Stimulated activated naive CD8-positive, alpha-beta T cell treated with anti-CD3 and anti-CD28 coated beads, Interleukin-15, amount 100 ng/mL, for 72 hours (primary cell): ENCODE measurements around the gene PRR13.

Source experiments
- ATAC-seq: fragments of 150-1000 bp; cut with Tn5 transposase; 2 replicates; pipeline ENCODE4 v1.10.0; 2021; ENCODE audit warnings: mild to moderate bottlenecking, moderate library complexity
- DNase-seq, 2 donors: peaks; one replicate each; pipeline ENCODE4 v3.0.0; 2021 to 2022
- H3K27ac Mint-ChIP-seq, 2 donors: one replicate each; pipeline ENCODE4 v1.8.0; 2022; ENCODE audit warnings: mild to moderate bottlenecking in 2 of 2, mixed read lengths in 2 of 2, moderate library complexity in 2 of 2
- H3K27me3 Mint-ChIP-seq: one replicate; pipeline ENCODE4 v1.8.0; 2022; ENCODE audit warnings: mixed read lengths
- H3K4me1 Mint-ChIP-seq: one replicate; pipeline ENCODE4 v1.8.0; 2022; ENCODE audit warnings: mild to moderate bottlenecking, mixed read lengths
- H3K4me3 Mint-ChIP-seq, 2 donors: one replicate each; pipeline ENCODE4 v1.8.0; 2022; ENCODE audit warnings: mild to moderate bottlenecking in 2 of 2, mixed read lengths in 2 of 2, moderate library complexity in 1 of 2
- H3K9me3 Mint-ChIP-seq, 2 donors: one replicate each; pipeline ENCODE4 v1.8.0; 2022; ENCODE audit warnings: mixed read lengths in 2 of 2

Gene PRR13

DNA sequence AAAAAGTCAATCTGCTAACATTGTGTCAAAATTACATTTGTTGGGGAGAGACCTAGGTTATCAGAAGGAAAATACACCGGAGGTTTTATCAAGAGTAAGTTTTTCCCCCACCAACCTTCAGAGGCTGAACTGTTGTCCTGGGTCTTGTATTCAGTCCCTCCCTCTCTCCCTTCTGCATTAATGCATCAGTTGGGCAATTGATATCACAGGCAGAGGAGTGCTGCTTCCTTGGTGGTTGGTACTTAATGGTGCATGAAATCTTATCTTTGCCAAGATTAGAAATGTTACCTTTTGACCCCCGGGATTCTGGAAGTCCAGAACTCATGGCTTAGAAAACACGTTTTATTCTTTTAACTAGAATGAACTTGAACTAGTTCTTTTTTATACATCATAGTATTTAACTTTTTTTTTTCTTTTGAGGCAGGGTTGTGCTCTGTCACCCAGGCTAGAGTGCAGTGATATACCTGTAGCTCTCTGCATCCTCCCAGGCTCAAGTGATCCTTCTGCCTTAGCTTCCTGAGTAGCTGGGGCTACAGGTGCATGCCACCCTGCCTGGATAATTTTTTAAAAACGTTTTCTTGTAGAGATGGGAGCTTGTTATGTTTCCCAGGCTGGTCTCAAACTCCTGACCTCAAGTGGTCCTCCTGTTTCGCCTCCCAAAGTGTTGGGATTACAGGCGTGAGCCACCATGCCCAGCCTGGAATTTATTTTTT lies 15.3 kb downstream of the PRR13 start:
- Mint-ChIP-seq H3K27ac (peak overlapping the region; percentile 52 to 90), H3K9me3 (no peaks in the 10 kb centered on the region), H3K4me3 (no peak overlapping the region), H3K27me3 (no peaks in the 10 kb centered on the region), H3K4me1 (peaks cover 77% of the 10 kb centered on the region)
- DNase-seq, result no peak
- ATAC-seq, result no peak

DNA sequence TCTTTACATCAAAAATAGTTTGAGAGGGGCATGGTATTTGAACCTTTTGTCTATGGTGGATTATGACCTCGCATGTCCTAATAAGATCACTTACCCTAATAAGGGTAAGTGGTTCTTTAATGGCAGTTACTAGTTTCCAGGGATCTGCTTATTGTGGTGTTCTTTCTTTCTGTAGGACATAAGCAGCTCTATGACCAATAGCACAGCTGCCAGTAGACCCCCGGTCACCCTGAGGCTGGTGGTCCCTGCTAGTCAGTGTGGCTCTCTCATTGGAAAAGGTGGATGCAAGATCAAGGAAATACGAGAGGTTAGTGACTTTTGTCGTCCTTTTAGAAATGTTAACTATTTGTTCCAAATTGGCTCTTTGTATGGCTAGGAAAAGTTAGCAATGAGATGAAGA lies 17.6 kb downstream of the PRR13 start:
- H3K27me3 Mint-ChIP-seq, result no peaks in the 10 kb centered on the region
- peaks cover 69% of the 10 kb centered on the region for H3K4me1 Mint-ChIP-seq
- H3K9me3 Mint-ChIP-seq, result no peaks in the 10 kb centered on the region
- H3K27ac Mint-ChIP-seq, result peak overlapping the region in 1 of 2 donors; percentile 29
- DNase-seq, result no peak
- ATAC-seq, result no peak
- H3K4me3 Mint-ChIP-seq, result no peak overlapping the region

DNA sequence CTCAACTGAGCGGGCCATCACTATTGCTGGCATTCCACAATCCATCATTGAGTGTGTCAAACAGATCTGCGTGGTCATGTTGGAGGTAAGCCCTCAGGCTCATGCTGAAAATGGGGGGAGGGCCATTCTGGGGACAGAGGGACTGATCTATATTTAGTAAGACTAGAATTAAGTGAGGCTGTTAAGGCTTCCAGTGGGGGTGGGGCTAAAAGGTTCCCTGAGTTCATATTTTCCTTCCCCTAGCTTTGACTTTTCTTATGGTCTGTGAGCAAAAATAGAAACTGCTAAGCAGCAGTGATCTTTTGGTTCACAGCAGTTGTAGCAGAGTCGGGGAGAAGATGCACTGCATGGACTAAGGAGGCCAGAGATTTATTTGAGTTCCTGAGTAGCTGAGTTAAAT lies 19.5 kb downstream of the PRR13 start:
- Mint-ChIP-seq H3K4me3 (no peak overlapping the region), H3K27me3 (no peaks in the 10 kb centered on the region), H3K4me1 (peaks cover 54% of the 10 kb centered on the region), H3K27ac (peak overlapping the region in 1 of 2 donors; percentile 91), H3K9me3 (no peaks in the 10 kb centered on the region)
- DNase-seq, result no peak
- no peak for ATAC-seq

DNA sequence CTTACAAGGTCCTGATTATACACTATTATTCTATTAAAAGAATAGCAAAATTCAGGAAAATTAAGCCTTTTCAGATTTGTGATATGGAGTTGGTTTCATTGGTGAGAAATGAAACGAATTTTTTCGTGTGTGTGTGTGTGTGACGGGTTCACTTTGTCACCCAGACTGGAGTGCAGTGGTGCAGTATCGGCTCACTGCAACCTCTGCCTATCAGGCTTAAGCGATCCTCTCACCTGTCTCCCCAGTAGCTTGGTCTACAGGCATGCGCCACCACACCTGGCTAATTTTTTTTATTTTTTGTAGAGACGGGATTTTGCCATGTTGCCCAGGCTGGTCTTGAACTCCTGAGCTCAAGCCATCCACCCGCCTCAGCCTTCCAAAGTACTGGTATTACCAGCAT lies 20.1 kb downstream of the PRR13 start:
- Mint-ChIP-seq H3K9me3 (no peaks in the 10 kb centered on the region), H3K4me1 (peaks cover 56% of the 10 kb centered on the region), H3K4me3 (no peak overlapping the region), H3K27ac (peak overlapping the region in 1 of 2 donors; percentile 59), H3K27me3 (no peaks in the 10 kb centered on the region)
- DNase-seq (no peak), ATAC-seq (no peak)

DNA sequence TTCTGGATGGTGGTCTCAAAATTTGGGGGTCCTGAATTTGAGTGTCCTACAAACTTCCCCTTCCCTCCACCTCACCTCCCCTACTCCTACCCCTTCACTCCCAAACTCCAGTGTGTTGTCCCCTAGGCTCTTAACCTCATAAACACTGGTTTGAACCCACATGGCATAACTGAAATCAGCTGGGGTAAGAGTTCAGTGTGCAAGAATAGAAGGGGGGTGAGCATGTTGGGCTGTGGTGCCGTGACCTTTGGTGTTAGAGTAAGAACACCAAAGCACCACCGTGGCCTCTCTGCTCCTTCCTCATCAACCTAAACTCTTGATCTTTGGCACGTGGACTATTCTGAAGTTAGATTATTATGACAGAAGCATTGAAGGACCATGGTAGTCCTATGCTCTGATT lies 21.4 kb downstream of the PRR13 start:
- Mint-ChIP-seq H3K4me1 (peaks cover 66% of the 10 kb centered on the region), H3K27me3 (no peaks in the 10 kb centered on the region)
- ATAC-seq, result no peak

DNA sequence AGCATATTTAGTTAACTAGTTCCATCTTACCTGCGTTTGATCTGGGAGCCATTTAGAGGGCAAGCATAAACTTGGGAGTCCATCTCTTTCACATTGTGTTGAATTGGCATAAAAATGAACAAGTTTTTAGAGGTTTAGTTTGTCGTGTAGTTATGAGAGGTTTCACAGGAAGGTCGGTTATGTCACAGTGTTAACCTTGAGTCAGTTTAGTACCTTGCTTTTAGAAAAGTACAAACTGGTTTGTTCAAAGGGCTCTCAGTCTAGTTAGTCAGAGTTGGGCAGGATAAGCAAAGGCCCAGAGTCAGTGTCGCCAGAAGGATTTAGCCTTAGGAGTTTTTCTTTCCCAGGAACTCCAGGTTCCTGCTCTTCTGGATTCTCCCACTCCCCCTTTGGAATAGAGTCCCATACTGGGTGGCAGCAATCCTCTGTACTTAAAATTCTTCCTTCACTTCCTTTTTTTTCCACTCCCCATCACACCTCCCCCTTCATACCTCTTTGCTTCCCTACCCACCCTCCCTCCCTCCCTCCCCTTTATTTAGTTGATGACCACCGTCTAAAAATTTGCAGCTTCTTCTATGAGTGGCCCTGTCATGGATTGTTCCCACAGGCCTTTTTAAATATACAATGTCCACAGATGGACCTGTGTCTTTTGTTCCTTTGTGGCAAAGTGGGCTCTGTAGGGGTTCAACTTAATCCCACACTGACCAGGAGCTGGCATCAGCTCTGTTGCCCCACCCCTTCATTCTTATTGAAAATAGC lies 22.4 kb downstream of the PRR13 start:
- peak overlapping the region in 1 of 2 donors; percentile 63 for H3K27ac Mint-ChIP-seq
- H3K9me3 Mint-ChIP-seq, result no peaks in the 10 kb centered on the region
- H3K4me3 Mint-ChIP-seq, result no peak overlapping the region
- H3K4me1 Mint-ChIP-seq, result peaks cover 67% of the 10 kb centered on the region
- DNase-seq (no peak), ATAC-seq (no peak)
- H3K27me3 Mint-ChIP-seq, result no peaks in the 10 kb centered on the region

More for the DNA sequence above, 21.4 kb downstream of the PRR13 start:
- Mint-ChIP-seq H3K27ac (no peak overlapping the region), H3K4me3 (no peak overlapping the region), H3K9me3 (no peaks in the 10 kb centered on the region)
- DNase-seq, result no peak

DNA sequence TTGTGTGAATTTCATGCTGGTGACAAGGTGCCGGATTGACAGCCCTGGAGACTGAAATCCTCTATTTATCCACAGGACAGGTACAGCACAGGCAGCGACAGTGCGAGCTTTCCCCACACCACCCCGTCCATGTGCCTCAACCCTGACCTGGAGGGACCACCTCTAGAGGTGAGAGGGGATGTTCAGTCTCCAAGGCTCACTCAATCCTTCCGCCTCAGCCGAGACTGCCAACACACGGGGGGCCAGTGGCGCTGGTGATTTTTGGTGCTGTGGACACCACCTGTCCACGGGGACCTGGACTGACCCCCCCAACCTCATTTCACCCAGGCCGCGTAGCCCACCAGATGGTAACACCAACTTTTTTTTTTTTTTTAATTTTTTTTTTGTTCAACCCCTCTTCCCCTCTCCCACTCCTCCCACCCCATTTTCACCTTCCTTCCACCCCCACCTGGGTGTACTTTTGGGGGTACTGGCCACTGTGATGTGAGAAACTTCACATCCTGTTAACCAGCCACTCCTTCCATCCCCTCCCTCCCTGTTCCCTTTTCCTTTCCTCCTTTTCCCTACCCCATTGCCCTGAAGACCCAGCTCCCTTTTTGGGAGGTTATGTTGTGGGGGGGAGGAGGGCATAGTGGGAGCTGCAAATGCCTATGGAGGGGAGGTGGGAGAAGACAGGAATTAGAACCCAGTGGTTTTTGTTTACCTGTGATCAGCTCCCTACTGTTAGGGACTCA lies 23.3 kb downstream of the PRR13 start:
- DNase-seq (no peak), ATAC-seq (no peak)
- H3K4me1 Mint-ChIP-seq, result peaks cover 59% of the 10 kb centered on the region
- no peaks in the 10 kb centered on the region for H3K9me3 Mint-ChIP-seq
- H3K4me3 Mint-ChIP-seq, result no peak overlapping the region
- H3K27me3 Mint-ChIP-seq, result no peaks in the 10 kb centered on the region
- H3K27ac Mint-ChIP-seq, result peak overlapping the region; percentile 48 to 74

DNA sequence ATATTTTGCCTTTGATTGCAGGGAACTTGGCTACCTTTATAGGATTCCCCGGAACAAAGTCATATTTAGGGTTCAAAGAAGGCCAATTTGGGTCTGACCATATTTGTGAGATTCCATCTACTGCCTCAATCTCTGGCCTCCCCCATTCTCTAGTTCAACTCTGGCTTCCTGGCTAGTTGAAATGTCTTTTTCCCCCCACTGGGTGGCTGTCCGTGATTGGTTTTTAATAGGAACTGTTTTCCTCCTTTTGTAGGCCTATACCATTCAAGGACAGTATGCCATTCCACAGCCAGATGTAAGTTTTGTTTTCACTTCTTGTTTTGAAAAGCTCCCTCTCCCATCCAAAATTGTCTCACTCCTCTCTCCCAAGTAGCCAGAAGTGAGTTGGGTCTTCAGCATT lies 24.1 kb downstream of the PRR13 start:
- no peak overlapping the region for H3K27ac Mint-ChIP-seq
- no peaks in the 10 kb centered on the region for H3K9me3 Mint-ChIP-seq
- DNase-seq (no peak), ATAC-seq (no peak)
- no peaks in the 10 kb centered on the region for H3K27me3 Mint-ChIP-seq
- H3K4me1 Mint-ChIP-seq, result peaks cover 56% of the 10 kb centered on the region
- H3K4me3 Mint-ChIP-seq, result no peak overlapping the region

DNA sequence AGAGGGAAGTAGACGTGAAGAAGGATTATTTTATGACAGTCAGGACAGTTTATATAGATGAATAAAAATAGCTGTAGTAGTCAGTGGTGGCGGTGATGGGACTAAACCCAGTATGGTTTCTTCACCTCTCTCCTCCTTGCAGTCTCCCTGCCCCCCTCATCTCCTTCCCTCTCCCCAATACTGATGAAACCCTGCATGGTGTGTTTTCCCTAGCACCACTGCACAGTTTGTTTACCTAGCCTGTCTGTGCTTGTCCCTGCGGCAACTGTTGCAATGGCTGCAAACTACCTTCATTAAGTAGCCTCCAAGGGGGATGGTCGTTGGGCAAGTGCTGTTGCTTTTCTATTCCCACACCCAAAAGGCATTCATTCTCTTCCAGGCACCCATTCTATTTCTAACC lies 25.1 kb downstream of the PRR13 start:
- no peak overlapping the region for H3K4me3 Mint-ChIP-seq
- H3K27me3 Mint-ChIP-seq, result no peaks in the 10 kb centered on the region
- no peak for ATAC-seq
- no peaks in the 10 kb centered on the region for H3K9me3 Mint-ChIP-seq
- peak overlapping the region; percentile 20 to 62 for H3K27ac Mint-ChIP-seq
- peaks cover 57% of the 10 kb centered on the region for H3K4me1 Mint-ChIP-seq
- no peak for DNase-seq

DNA sequence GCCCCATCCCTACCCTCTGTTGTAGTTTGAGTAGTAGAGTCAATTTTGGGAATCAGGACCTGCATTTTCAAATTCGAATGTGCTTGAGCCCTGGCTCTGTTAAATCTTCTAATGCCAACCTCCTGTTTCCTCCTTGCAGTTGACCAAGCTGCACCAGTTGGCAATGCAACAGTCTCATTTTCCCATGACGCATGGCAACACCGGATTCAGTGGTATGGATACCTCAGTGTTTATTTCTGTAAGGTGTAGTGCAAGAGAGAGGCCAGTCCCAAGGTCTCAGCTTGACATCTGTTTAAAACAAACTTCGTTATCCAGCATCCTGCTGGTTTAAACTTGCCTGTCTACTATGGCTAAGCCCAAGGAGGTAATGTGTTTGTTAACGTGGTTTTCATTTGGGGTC lies 25.5 kb downstream of the PRR13 start:
- Mint-ChIP-seq H3K4me3 (no peak overlapping the region), H3K27me3 (no peaks in the 10 kb centered on the region), H3K4me1 (peaks cover 61% of the 10 kb centered on the region), H3K9me3 (no peaks in the 10 kb centered on the region), H3K27ac (peak overlapping the region; percentile 35 to 62)
- ATAC-seq (no peak), DNase-seq (no peak)

DNA sequence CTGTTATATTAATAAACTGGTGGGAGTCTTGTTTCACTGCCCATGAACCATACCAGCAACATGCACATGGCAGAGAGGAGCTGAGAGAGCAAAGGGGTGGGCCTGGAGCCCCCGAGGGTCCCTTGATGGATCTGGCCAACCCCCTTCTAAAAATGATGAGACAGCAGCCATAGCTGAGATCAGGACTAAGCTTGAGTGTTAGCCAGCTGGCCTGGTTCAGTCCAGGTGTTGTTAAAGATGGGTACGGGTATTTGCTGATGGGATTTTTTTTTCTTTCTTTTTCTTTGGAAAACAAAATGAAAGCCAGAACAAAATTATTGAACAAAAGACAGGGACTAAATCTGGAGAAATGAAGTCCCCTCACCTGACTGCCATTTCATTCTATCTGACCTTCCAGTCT lies 26.3 kb downstream of the PRR13 start:
- H3K27me3 Mint-ChIP-seq, result no peaks in the 10 kb centered on the region
- ATAC-seq (no peak), DNase-seq (no peak)
- no peaks in the 10 kb centered on the region for H3K9me3 Mint-ChIP-seq
- peak overlapping the region in 1 of 2 donors; percentile 59 for H3K27ac Mint-ChIP-seq
- no peak overlapping the region for H3K4me3 Mint-ChIP-seq
- peaks cover 63% of the 10 kb centered on the region for H3K4me1 Mint-ChIP-seq

DNA sequence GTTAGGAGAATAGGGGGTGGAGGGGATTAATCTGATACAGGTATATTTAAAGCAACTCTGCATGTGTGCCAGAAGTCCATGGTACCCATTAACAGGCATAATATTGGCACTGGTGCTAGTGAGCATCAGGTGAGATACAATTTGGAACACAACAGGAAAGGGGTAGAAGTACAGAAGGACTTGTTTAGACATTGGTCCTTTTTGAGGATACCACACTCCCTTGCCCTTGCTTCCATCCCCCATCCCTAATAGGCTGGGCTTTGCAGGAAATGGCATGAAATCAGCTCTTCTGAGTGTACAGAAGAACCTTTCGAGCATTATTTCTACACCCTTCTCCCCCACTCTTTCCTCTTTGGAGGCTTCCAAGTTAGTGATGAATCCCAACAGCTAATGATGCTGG lies 26.7 kb downstream of the PRR13 start:
- Mint-ChIP-seq H3K4me1 (peaks cover 67% of the 10 kb centered on the region), H3K27me3 (no peaks in the 10 kb centered on the region), H3K4me3 (no peak overlapping the region), H3K27ac (peak overlapping the region in 1 of 2 donors; percentile 72), H3K9me3 (no peaks in the 10 kb centered on the region)
- ATAC-seq (peak; percentile 24), DNase-seq (no peak)

DNA sequence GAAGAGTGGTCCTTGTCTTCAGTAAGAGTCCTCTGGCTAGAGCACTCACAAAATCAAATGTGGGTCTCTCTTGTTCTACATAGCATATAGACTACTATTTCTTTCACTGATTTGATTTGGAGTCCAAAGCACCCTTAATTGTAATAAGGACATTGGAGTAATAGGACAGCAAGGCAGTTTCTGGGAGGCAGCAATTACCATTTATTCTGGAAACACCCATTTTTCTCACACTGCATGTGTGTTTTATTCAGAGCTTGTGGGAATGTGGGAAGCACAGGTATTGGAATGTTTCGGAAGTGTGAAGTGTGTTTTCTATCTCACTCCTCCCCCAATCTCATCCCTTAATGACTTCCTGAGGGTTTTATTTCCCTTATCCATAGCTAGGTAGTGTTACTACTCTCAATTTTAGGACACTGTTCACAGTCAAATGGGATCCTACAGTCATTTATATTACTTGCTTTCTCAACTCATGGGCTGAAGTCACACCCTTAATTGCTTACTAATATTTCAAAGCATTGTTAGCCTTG lies 30.6 kb downstream of the PRR13 start:
- peaks cover 78% of the 10 kb centered on the region for H3K4me1 Mint-ChIP-seq
- no peaks in the 10 kb centered on the region for H3K27me3 Mint-ChIP-seq
- no peak for DNase-seq
- H3K4me3 Mint-ChIP-seq, result no peak overlapping the region
- H3K27ac Mint-ChIP-seq, result no peak overlapping the region
- ATAC-seq, result no peak
- H3K9me3 Mint-ChIP-seq, result no peaks in the 10 kb centered on the region

DNA sequence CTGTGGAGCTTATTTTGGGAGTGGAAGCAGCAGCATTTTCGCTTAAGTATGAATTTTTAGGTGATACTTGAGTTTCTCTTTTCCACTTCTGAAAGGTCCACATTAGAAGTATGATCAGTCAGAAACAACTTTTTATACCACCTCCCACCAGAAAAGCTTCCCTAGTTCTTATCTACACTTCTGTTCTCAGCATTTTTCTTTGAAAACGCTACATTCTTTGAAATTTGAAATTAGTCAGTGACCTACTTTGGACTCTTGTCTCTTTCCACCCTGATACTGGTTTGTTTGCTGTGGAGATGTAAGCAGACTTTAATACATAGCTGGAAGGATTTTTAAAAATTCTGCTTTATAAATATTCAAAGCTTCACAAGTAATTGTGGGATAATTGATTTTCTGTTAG lies 32.5 kb downstream of the PRR13 start:
- H3K4me3 Mint-ChIP-seq, result peak overlapping the region; percentile 57 to 70
- no peaks in the 10 kb centered on the region for H3K9me3 Mint-ChIP-seq
- H3K4me1 Mint-ChIP-seq, result peaks cover 66% of the 10 kb centered on the region
- no peaks in the 10 kb centered on the region for H3K27me3 Mint-ChIP-seq
- DNase-seq (no peak), ATAC-seq (no peak)
- H3K27ac Mint-ChIP-seq, result peak overlapping the region in 1 of 2 donors; percentile 82

DNA sequence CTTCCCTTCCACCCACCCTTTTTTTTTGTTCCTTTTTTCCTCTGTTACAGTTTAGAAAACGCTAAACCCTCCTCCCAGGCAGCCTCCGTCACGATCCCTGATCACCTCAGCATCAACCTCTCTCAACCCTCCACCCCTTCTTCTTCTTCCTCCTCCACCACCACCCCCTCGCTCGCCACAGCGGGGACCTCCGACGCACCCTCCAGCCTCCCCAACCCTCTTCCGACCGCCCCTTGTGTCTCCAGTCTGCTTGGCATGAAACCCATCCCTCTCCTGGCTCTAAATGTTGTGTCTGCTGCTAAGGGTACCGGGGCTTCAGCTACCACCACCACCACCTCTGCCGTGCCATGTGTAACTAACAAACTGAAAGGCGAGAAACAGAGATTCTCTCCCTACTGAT lies 33.3 kb downstream of the PRR13 start:
- Mint-ChIP-seq H3K9me3 (no peaks in the 10 kb centered on the region), H3K4me3 (peak overlapping the region; percentile 57 to 70), H3K4me1 (peaks cover 67% of the 10 kb centered on the region), H3K27ac (peak overlapping the region; percentile 82 to 96), H3K27me3 (no peaks in the 10 kb centered on the region)
- ATAC-seq (peak; percentile 42), DNase-seq (no peak)

DNA sequence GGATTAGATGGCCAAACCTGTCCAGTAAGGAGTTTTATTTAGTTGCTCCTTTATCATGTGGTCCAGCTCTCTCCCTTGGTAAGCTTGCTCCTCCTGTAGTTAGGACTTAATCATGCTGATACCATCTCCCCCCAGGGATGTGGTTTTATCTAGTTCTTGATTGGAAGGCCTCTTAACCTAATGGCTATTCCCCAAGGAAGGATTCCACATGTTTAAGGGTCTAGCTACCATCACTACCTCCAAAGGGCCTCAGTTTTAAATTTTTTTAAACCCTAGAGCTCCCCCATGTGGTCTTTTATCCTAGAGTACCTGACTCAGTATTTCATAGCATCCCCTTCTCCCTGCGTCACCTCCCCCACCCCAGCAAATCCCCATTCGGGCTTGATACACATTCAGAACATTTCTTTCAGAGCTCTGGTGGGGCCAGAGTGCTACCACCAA lies 35.3 kb downstream of the PRR13 start:
- DNase-seq (no peak), ATAC-seq (peak; percentile 50)
- Mint-ChIP-seq H3K27ac (peak overlapping the region; percentile 29 to 92), H3K4me3 (no peak overlapping the region), H3K9me3 (no peaks in the 10 kb centered on the region), H3K4me1 (peaks cover 55% of the 10 kb centered on the region), H3K27me3 (no peaks in the 10 kb centered on the region)
